Astrocyte of the cerebellum (primary cell): ENCODE results near the gene PPFIBP1.
A peak's percentile ranks its signal among the peaks of the same experiment; 100 is the strongest.

Experiments
- DNase-seq: peaks from one replicate; pipeline ENCODE4 v3.0.0-alpha.2; 2011; ENCODE audit warnings: low read depth
- H3K4me3 ChIP-seq: 2 replicates; pipeline ENCODE4 v1.5.1; 2011; ENCODE audit warnings: mild to moderate bottlenecking, low read depth, low read length, moderate library complexity
- in situ Hi-C: cut with HindIII; loops from 2 replicates; pipeline ENCODE4 v1.10.0; 2017; ENCODE audit warnings: low sequenced_read_pairs
- TF ChIP-seq, protein P1 (sequence below): IDR thresholded peaks from 2 replicates; pipeline ENCODE4 v1.5.1; 2012; ENCODE audit warnings: low read length, low read depth, moderate library complexity, mild to moderate bottlenecking; ENCODE audit errors: missing control alignments

Gene PPFIBP1

DNA sequence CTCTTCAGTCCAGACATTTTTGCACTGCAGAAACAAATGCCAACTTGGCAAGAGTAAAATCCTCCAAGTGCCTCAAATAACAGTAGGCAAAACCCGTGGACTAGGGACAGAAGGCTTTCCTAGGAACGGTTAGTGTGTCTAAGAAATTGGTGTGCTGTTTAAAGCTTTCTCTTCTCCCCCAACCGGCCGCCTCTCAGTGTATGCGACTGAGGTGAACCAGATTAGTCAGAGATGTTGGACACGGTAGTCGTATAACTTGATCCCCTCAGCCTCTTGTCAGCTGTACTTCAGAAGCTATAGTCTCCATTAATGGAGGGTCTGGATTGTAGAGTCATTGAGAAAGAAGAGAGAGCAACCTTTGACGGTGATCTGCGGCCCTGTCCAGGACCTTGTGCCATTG is 21.7 kb downstream of the PPFIBP1 start:
- TF ChIP-seq, protein P1, sequence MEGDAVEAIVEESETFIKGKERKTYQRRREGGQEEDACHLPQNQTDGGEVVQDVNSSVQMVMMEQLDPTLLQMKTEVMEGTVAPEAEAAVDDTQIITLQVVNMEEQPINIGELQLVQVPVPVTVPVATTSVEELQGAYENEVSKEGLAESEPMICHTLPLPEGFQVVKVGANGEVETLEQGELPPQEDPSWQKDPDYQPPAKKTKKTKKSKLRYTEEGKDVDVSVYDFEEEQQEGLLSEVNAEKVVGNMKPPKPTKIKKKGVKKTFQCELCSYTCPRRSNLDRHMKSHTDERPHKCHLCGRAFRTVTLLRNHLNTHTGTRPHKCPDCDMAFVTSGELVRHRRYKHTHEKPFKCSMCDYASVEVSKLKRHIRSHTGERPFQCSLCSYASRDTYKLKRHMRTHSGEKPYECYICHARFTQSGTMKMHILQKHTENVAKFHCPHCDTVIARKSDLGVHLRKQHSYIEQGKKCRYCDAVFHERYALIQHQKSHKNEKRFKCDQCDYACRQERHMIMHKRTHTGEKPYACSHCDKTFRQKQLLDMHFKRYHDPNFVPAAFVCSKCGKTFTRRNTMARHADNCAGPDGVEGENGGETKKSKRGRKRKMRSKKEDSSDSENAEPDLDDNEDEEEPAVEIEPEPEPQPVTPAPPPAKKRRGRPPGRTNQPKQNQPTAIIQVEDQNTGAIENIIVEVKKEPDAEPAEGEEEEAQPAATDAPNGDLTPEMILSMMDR: no peak
- no peak overlapping the region for H3K4me3 ChIP-seq
- in situ Hi-C loops: no loop called here
- no peak for DNase-seq

DNA sequence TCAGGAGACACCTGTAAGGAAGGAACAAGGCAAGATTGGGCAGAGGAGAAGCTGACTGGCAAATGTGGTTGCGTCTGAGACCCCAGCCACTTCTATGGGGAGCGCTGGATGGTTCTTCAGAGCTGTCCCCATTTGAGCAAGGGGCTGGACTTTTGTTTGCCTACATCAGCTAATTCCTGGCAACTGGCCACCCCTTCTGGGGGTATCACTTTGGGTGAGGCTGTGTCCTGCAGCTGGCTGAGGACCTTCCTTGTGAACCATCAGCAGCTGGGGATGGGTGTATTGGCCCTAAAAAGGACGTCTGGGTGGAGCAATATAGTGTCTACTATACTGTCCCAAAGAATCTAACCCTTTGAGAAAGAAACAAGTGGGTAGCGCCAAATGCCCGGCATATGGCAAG is 23.6 kb downstream of the PPFIBP1 start:
- no peak for DNase-seq
- in situ Hi-C loops: no loop called here
- TF ChIP-seq, protein P1: no peak
- no peak overlapping the region for H3K4me3 ChIP-seq

DNA sequence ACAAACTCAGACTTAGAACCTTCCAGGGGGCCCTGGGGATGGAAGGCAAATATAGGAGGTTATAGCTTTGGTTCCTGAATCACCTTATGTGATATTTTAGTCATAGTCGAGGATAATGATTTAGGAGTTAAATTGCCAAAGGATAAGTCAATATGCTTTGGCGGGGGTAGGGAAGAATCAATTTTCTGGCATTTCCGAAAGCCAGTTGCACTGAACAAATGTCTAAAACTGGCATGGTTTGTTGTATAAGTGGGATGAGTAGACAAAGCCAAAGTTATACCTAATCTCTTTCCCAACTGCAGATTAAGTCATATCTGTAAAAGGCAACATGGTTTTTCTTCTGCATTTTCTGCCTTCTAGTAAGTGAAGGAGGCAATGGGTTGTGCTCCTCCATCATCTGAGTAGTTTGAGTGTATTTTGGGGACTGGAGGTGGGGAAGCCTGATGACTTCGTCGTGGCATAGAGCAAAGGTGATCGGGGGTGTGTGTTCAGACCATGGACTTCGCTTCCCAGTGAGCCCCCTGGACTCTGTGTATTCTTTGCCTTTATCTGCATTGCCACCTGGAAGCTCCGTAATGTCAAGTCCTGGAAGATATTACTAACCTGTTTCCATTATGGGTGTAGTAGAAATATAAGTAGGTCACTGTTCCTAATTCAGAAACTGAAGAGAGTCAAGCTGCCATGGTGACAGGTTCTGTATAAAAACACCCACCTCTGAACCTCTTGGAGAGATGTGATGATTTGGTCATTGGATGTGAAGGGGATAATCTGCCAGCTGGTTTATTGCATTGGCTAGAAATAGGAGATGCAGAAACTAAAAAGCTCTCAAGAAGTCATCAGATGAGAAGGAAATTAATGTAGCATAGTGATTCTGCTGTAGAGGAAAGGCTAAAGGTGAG is 24.5 kb downstream of the PPFIBP1 start:
- TF ChIP-seq, protein P1: no peak
- no peak overlapping the region for H3K4me3 ChIP-seq
- in situ Hi-C loops: no loop called here
- no peak for DNase-seq

DNA sequence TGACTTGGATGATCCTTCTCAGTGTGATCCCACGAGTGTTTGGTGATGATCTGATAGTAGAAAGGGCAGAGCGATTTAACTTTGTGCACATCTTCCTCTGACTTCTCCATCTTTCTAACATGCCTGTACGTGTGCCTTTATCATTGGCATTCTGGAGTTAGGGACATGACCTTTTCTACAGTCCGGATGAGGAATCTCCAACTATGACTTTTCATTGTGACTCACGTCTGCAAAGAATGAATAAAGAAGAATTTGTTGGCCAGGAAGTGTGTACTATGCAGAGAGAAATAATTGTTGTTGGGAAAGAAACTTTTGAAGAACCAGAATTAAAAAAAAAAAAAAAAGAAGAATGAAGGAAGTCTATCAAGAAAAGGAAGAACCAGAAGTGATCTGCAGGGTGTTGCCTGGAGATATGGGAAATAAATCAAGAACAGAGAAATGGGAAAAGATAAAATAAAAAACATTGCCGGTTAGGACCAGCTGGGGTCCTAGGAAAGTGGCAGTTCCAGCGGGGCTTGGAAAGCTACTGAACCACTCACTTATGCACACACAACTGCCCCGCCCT is 25.3 kb downstream of the PPFIBP1 start:
- TF ChIP-seq, protein P1: no peak
- in situ Hi-C loops: no loop called here
- H3K4me3 ChIP-seq: no peak overlapping the region
- peak; percentile 39 for DNase-seq

DNA sequence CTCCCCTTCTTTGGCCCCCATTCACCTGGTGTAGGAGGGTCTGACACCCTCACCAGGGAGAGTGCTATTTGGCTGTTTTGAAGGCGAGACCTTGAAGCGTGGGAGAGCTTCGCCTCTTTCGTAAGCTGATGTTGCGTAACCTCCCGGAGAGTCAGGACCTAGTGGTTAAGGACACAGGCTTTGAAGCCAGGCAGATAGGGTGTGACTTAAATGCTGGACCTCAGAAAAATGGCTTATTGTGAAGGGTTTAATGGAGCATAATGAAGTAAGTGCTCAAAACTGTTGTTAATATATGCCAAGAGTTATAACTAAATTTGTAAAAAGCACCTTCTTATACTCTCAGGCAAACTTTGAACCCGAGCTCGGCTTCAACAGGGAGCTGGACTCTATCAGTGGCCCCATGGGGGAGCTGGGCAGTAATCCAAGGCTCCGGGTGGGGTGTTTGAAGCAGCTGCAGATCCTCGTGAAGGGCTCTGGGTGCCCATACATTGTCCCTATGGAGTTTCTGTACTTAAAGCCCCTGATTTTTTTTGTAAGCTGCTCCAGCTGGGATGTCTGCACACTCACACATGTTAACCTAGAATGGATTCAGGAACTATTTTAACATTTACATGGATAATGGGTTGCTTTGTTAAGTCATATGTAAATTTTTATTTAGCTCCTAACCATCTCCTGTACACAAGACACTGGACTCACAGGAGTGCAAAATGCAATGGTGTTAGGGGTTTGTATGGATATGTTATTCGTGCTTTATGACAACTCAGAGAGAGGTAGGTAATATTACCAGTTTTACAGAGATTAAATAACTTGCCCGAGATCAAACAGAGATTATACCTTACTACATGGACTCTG is 26.0 kb downstream of the PPFIBP1 start:
- peak; percentile 97 for DNase-seq
- TF ChIP-seq, protein P1: no peak
- in situ Hi-C loops: no loop called here
- no peak overlapping the region for H3K4me3 ChIP-seq

DNA sequence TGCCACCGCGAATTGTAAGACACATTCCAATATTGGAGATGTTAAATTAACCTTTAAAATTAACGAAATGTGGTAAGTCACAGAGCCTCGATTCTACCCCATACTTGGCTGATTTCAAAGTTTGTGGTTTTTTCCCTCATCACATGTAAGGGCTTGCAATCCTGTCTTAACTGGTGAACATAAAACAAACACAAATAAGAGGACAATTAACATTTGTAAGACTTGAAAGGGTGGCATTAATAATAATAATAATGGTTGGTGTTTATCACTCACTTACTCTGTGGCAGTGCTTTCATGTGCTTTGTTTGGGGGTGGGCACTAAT is 26.6 kb downstream of the PPFIBP1 start:
- H3K4me3 ChIP-seq: no peak overlapping the region
- DNase-seq: no peak
- TF ChIP-seq, protein P1: no peak
- in situ Hi-C loops: no loop called here
